ENCODE measurements around the gene PIM2. TPM values are rescaled to one million over a fixed set of nuclear protein-coding genes. Genes with fewer than 3 reads are reported as not detected.

PIM2 gene
- total and polyA plus RNA-seq, 4 donors, result 4.5 to 28.3 (median 6.9) TPM

- Histone ChIP-seq H3K27ac (ENCODE audit: low read depth in 1 of 2, low read length in 2 of 2) (no peak overlapping the region), H3K4me3 (ENCODE audit: low read depth in 1 of 3, low read length in 3 of 3) (no peak overlapping the region), H3K27me3 (ENCODE audit: control insufficient read depth in 4 of 4, insufficient read depth in 4 of 4, low read length in 3 of 4) (no peaks in the 10 kb centered on the region), H3K36me3 (ENCODE audit: control insufficient read depth in 4 of 4, insufficient read depth in 3 of 4, low read depth in 1 of 4, low read length in 3 of 4) (peaks cover 3 to 26% (median 6%) of the 10 kb centered on the region in 4 donors), H3K9ac (ENCODE audit: low read depth in 1 of 2, low read length in 2 of 2) (no peak overlapping the region), H3K4me1 (ENCODE audit: control insufficient read depth in 4 of 4, insufficient read depth in 4 of 4, low read length in 3 of 4) (peaks cover 0 to 10% (median 1%) of the 10 kb centered on the region in 4 donors), H3K9me3 (ENCODE audit: control insufficient read depth in 4 of 4, low read length in 3 of 4) (no peaks in the 10 kb centered on the region)
- TF ChIP-seq RAD21 (IDR thresholded peaks at IDR 0.05), result no peak
- no peak for TF ChIP-seq NR2F2 (IDR thresholded peaks at IDR 0.05)
- TF ChIP-seq HNF4G (IDR thresholded peaks at IDR 0.05), result no peak
- TF ChIP-seq ATF3 (IDR thresholded peaks at IDR 0.05), result no peak
- TF ChIP-seq RXRA (IDR thresholded peaks at IDR 0.05), result no peak
- TF ChIP-seq YY1 (IDR thresholded peaks at IDR 0.05), result no peak
- no peak for TF ChIP-seq SP1 (IDR thresholded peaks at IDR 0.05)
- TF ChIP-seq FOXA2 (IDR thresholded peaks at IDR 0.05), result no peak
- DNase-seq (ENCODE audit: low spot score), result no peak
- WGBS, result 89% methylated on average over 5 of the region's 5 CpGs
These were observed 5.4 kb upstream of the PIM2 start for GRCh38 chrX:48924270-48924669.

GRCh38 chrX:48923771-48924170, 4.9 kb upstream of the PIM2 start:
- peaks cover 3 to 26% (median 6%) of the 10 kb centered on the region in 4 donors for H3K36me3 ChIP-seq (ENCODE audit: control insufficient read depth in 4 of 4, insufficient read depth in 3 of 4, low read depth in 1 of 4, low read length in 3 of 4)

GRCh38 chrX:48920718-48921104, 1.9 kb upstream of the PIM2 start:
- H3K27ac ChIP-seq (ENCODE audit: low read depth in 1 of 2, low read length in 2 of 2), result no peak overlapping the region
- no peak for DNase-seq (ENCODE audit: low spot score)
- peaks cover 2 to 21% (median 3%) of the 10 kb centered on the region in 4 donors for H3K36me3 ChIP-seq (ENCODE audit: control insufficient read depth in 4 of 4, insufficient read depth in 3 of 4, low read depth in 1 of 4, low read length in 3 of 4)
- no peak overlapping the region for H3K9ac ChIP-seq (ENCODE audit: low read depth in 1 of 2, low read length in 2 of 2)
- H3K9me3 ChIP-seq (ENCODE audit: control insufficient read depth in 4 of 4, low read length in 3 of 4), result no peaks in the 10 kb centered on the region
- H3K4me3 ChIP-seq (ENCODE audit: low read depth in 1 of 3, low read length in 3 of 3), result no peak overlapping the region
- peaks cover 0 to 32% (median 9%) of the 10 kb centered on the region in 4 donors for H3K4me1 ChIP-seq (ENCODE audit: control insufficient read depth in 4 of 4, insufficient read depth in 4 of 4, low read length in 3 of 4)
- H3K27me3 ChIP-seq (ENCODE audit: control insufficient read depth in 4 of 4, insufficient read depth in 4 of 4, low read length in 3 of 4), result peaks cover 0 to 2% (median 0%) of the 10 kb centered on the region in 4 donors
- 94% methylated on average over 4 of the region's 4 CpGs for WGBS
- TF ChIP-seq REST (IDR thresholded peaks at IDR 0.05), result no peak
- TF ChIP-seq JUND (IDR thresholded peaks at IDR 0.05), result no peak
- TF ChIP-seq CTCF (IDR thresholded peaks at IDR 0.05; ENCODE audit: low read depth, low read length, missing input control), result no peak
- TF ChIP-seq MAX (IDR thresholded peaks at IDR 0.05), result no peak
- no peak for TF ChIP-seq RAD21 (IDR thresholded peaks at IDR 0.05)
- TF ChIP-seq EGR1 (IDR thresholded peaks at IDR 0.05; ENCODE audit: low read depth in 2 of 2), result no peak
- no peak for TF ChIP-seq HNF4G (IDR thresholded peaks at IDR 0.05)
- TF ChIP-seq HNF4A (conservative IDR thresholded peaks at IDR 0.05), result no peak
- no peak for TF ChIP-seq FOXA1 (IDR thresholded peaks at IDR 0.05)
- no peak for TF ChIP-seq GABPA (IDR thresholded peaks at IDR 0.05 in 1 of 2, conservative IDR thresholded peaks at IDR 0.05 in 1 of 2)
- no peak for TF ChIP-seq RXRA (IDR thresholded peaks at IDR 0.05)
- no peak for TF ChIP-seq FOXA2 (IDR thresholded peaks at IDR 0.05)

More at GRCh38 chrX:48923771-48924170, 4.9 kb upstream of the PIM2 start:
- DNase-seq (ENCODE audit: low spot score), result no peak
- Histone ChIP-seq H3K27me3 (ENCODE audit: control insufficient read depth in 4 of 4, insufficient read depth in 4 of 4, low read length in 3 of 4) (no peaks in the 10 kb centered on the region), H3K27ac (ENCODE audit: low read depth in 1 of 2, low read length in 2 of 2) (no peak overlapping the region), H3K9me3 (ENCODE audit: control insufficient read depth in 4 of 4, low read length in 3 of 4) (no peaks in the 10 kb centered on the region), H3K9ac (ENCODE audit: low read depth in 1 of 2, low read length in 2 of 2) (no peak overlapping the region), H3K4me3 (ENCODE audit: low read depth in 1 of 3, low read length in 3 of 3) (no peak overlapping the region), H3K4me1 (ENCODE audit: control insufficient read depth in 4 of 4, insufficient read depth in 4 of 4, low read length in 3 of 4) (peaks cover 0 to 12% (median 1%) of the 10 kb centered on the region in 4 donors)
- no peak for TF ChIP-seq FOXA1 (IDR thresholded peaks at IDR 0.05)
- TF ChIP-seq ZBTB33 (IDR thresholded peaks at IDR 0.05), result no peak
- no peak for TF ChIP-seq MAX (IDR thresholded peaks at IDR 0.05)
- 91% methylated on average over 13 of the region's 13 CpGs for WGBS

All from liver (tissue), 9 donors.